GM12878 (cell line): ENCODE data around the gene VSTM5.

Experiments used
- ASH2L ChIP-seq: fragments of 300-600, 200-600 bp; sonication (generic); IDR thresholded peaks from 2 replicates; pipeline ENCODE4 v1.6.1; 2017; ENCODE audit warnings: low read depth, mild to moderate bottlenecking, borderline replicate concordance
- ATF7 ChIP-seq: fragments of 450-650 bp; IDR thresholded peaks from 2 replicates; pipeline ENCODE4 v1.6.1; 2016; ENCODE audit warnings: low read depth, mild to moderate bottlenecking
- JUNB ChIP-seq: IDR thresholded peaks from 2 replicates; pipeline ENCODE4 v1.6.1; 2016; ENCODE audit warnings: antibody characterized with exemption, mild to moderate bottlenecking
- MTA3 ChIP-seq: IDR thresholded peaks from 2 replicates; pipeline ENCODE4 v1.6.1; 2012; ENCODE audit warnings: low read length, inconsistent platforms, borderline replicate concordance
- MYC ChIP-seq: IDR thresholded peaks from 2 replicates; pipeline ENCODE4 v1.6.1; 2011; ENCODE audit warnings: mild to moderate bottlenecking, low read length, moderate library complexity, inconsistent platforms; ENCODE audit not compliant: insufficient read depth, insufficient replicate concordance, insufficient read length, severe bottlenecking
- NR2C2 ChIP-seq: IDR thresholded peaks from 2 replicates; pipeline ENCODE4 v1.6.1; 2011; ENCODE audit warnings: borderline replicate concordance, low read depth; ENCODE audit not compliant: control insufficient read depth, insufficient read length
- POLR2AphosphoS2 ChIP-seq: IDR thresholded peaks from 2 replicates; pipeline ENCODE4 v1.6.1; 2011; ENCODE audit warnings: low read depth, mild to moderate bottlenecking, low read length, improper control_type of control experiment, moderate library complexity
- POLR2AphosphoS5 ChIP-seq: IDR thresholded peaks from 2 replicates; pipeline ENCODE4 v1.6.1; 2011; ENCODE audit warnings: mild to moderate bottlenecking, low read length, inconsistent platforms
- SMC3 ChIP-seq: IDR thresholded peaks from 2 replicates; pipeline ENCODE4 v1.6.1; 2011; ENCODE audit warnings: low read length, improper control_type of control experiment, borderline replicate concordance
- TCF3 ChIP-seq: IDR thresholded peaks from 2 replicates; pipeline ENCODE4 v1.6.1; 2012; ENCODE audit warnings: low read depth, mild to moderate bottlenecking, low read length, borderline replicate concordance; ENCODE audit not compliant: insufficient read depth

GRCh38 chr11:93775289-93775688 is 75.1 kb downstream of the VSTM5 start:
- TF ChIP-seq MTA3, result no peak
- no peak for TF ChIP-seq NR2C2
- no peak for TF ChIP-seq ATF7
- no peak for TF ChIP-seq ASH2L
- no peak for TF ChIP-seq POLR2AphosphoS5
- TF ChIP-seq POLR2AphosphoS2, result no peak
- no peak for TF ChIP-seq MYC
- no peak for TF ChIP-seq TCF3
- TF ChIP-seq JUNB, result no peak
- TF ChIP-seq SMC3, result no peak
